ENCODE data around the gene CAPZA2. TPM values are rescaled to one million over a fixed set of nuclear protein-coding genes. Genes with fewer than 3 reads are reported as not detected.

The CAPZA2 gene
- total and polyA plus RNA-seq, 2 experiments from 2014 or later, result 49.1 to 106 TPM

DNA sequence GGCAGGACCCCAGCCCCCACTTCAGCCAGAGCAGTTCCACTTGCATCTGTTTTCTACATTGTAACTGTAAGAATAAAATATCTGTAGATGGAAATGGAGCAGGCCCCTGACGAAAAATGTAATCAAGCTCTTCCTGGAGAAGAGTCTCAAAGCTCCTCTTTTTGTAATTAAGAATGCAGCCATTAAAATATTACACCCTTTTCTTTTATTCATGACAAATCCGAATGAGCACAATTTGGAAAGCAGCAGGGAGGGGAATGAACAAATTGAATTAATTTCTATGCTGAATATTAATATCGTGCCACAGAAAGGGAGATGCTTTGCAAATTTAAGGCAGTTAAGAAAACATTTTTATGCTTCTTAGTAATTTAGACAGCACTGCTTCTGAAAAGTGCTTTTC, 24.8 kb upstream of the CAPZA2 start (continued):
- TF ChIP-seq, protein P1, sequence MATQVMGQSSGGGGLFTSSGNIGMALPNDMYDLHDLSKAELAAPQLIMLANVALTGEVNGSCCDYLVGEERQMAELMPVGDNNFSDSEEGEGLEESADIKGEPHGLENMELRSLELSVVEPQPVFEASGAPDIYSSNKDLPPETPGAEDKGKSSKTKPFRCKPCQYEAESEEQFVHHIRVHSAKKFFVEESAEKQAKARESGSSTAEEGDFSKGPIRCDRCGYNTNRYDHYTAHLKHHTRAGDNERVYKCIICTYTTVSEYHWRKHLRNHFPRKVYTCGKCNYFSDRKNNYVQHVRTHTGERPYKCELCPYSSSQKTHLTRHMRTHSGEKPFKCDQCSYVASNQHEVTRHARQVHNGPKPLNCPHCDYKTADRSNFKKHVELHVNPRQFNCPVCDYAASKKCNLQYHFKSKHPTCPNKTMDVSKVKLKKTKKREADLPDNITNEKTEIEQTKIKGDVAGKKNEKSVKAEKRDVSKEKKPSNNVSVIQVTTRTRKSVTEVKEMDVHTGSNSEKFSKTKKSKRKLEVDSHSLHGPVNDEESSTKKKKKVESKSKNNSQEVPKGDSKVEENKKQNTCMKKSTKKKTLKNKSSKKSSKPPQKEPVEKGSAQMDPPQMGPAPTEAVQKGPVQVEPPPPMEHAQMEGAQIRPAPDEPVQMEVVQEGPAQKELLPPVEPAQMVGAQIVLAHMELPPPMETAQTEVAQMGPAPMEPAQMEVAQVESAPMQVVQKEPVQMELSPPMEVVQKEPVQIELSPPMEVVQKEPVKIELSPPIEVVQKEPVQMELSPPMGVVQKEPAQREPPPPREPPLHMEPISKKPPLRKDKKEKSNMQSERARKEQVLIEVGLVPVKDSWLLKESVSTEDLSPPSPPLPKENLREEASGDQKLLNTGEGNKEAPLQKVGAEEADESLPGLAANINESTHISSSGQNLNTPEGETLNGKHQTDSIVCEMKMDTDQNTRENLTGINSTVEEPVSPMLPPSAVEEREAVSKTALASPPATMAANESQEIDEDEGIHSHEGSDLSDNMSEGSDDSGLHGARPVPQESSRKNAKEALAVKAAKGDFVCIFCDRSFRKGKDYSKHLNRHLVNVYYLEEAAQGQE (IDR thresholded peaks at IDR 0.05; ENCODE audit: unreplicated experiment), result no peak
- TF ChIP-seq POLR2AphosphoS5 (IDR thresholded peaks at IDR 0.05; ENCODE audit: low read depth) (no peak), EZH2 (IDR thresholded peaks at IDR 0.05; ENCODE audit: low read depth, unreplicated experiment) (no peak)

DNA sequence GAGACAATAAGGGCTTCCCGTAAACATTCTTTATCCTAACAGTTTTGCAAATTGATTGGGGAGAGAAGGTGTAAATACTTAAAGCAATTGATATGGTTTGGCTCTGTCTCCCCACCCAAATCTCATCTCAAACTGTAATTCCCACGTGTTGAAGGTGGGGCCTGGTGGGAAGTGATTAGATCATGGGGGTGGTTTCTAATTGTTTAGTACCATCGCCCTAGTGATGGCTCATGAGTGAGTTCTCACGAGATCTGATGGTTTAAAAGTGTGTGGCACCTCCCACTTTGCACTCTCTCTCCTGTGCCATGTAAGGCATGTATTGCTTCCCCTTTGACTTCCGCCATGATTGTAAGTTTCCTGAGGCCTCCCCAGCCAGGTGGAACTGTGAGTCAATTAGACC, 22.1 kb upstream of the CAPZA2 start:
- DNase-seq (ENCODE audit: low spot score), result no peak
- H3K4me3 Mint-ChIP-seq, result no peak overlapping the region
- no peaks in the 10 kb centered on the region for H3K9me3 Mint-ChIP-seq
- Histone ChIP-seq H2AFZ (peak overlapping the region; percentile 38; the same call in 1 of the 2 replicates), H3K4me3 (no peak overlapping the region), H3K27ac (ENCODE audit: low read depth) (no peak overlapping the region), H3K27me3 (ENCODE audit: insufficient read depth) (no peaks in the 10 kb centered on the region), H3F3A (replicated peaks; ENCODE audit: low read depth) (no peaks in the 10 kb centered on the region), H4K20me1 (replicated peaks; ENCODE audit: insufficient read depth) (no peaks in the 10 kb centered on the region), H3K79me2 (replicated peaks; ENCODE audit: insufficient read depth) (no peaks in the 10 kb centered on the region), H3K36me3 (ENCODE audit: insufficient read depth) (no peaks in the 10 kb centered on the region), H3K9me2 (ENCODE audit: insufficient read depth) (no peaks in the 10 kb centered on the region), H3K4me2 (no peak overlapping the region), H3K4me1 (ENCODE audit: insufficient read depth) (no peaks in the 10 kb centered on the region; the same call in 1 of the 2 replicates)
- TF ChIP-seq EZH2phosphoT487 (IDR thresholded peaks at IDR 0.05; ENCODE audit: unreplicated experiment) (no peak), JUNB (IDR thresholded peaks at IDR 0.05; ENCODE audit: unreplicated experiment) (no peak), EZH2 (IDR thresholded peaks at IDR 0.05; ENCODE audit: low read depth, unreplicated experiment) (no peak), NANOG (IDR thresholded peaks at IDR 0.05; ENCODE audit: borderline replicate concordance) (no peak), ZNF114 (CRISPR knock-in tag; IDR thresholded peaks at IDR 0.05) (no peak), CREB1 (CRISPR knock-in tag; IDR thresholded peaks at IDR 0.05; ENCODE audit: low read depth) (no peak), STAT1 (IDR thresholded peaks at IDR 0.05; ENCODE audit: unreplicated experiment) (no peak), ZNF331 (CRISPR knock-in tag; IDR thresholded peaks at IDR 0.05; ENCODE audit: low read depth) (no peak)
- TF ChIP-seq, protein P2, sequence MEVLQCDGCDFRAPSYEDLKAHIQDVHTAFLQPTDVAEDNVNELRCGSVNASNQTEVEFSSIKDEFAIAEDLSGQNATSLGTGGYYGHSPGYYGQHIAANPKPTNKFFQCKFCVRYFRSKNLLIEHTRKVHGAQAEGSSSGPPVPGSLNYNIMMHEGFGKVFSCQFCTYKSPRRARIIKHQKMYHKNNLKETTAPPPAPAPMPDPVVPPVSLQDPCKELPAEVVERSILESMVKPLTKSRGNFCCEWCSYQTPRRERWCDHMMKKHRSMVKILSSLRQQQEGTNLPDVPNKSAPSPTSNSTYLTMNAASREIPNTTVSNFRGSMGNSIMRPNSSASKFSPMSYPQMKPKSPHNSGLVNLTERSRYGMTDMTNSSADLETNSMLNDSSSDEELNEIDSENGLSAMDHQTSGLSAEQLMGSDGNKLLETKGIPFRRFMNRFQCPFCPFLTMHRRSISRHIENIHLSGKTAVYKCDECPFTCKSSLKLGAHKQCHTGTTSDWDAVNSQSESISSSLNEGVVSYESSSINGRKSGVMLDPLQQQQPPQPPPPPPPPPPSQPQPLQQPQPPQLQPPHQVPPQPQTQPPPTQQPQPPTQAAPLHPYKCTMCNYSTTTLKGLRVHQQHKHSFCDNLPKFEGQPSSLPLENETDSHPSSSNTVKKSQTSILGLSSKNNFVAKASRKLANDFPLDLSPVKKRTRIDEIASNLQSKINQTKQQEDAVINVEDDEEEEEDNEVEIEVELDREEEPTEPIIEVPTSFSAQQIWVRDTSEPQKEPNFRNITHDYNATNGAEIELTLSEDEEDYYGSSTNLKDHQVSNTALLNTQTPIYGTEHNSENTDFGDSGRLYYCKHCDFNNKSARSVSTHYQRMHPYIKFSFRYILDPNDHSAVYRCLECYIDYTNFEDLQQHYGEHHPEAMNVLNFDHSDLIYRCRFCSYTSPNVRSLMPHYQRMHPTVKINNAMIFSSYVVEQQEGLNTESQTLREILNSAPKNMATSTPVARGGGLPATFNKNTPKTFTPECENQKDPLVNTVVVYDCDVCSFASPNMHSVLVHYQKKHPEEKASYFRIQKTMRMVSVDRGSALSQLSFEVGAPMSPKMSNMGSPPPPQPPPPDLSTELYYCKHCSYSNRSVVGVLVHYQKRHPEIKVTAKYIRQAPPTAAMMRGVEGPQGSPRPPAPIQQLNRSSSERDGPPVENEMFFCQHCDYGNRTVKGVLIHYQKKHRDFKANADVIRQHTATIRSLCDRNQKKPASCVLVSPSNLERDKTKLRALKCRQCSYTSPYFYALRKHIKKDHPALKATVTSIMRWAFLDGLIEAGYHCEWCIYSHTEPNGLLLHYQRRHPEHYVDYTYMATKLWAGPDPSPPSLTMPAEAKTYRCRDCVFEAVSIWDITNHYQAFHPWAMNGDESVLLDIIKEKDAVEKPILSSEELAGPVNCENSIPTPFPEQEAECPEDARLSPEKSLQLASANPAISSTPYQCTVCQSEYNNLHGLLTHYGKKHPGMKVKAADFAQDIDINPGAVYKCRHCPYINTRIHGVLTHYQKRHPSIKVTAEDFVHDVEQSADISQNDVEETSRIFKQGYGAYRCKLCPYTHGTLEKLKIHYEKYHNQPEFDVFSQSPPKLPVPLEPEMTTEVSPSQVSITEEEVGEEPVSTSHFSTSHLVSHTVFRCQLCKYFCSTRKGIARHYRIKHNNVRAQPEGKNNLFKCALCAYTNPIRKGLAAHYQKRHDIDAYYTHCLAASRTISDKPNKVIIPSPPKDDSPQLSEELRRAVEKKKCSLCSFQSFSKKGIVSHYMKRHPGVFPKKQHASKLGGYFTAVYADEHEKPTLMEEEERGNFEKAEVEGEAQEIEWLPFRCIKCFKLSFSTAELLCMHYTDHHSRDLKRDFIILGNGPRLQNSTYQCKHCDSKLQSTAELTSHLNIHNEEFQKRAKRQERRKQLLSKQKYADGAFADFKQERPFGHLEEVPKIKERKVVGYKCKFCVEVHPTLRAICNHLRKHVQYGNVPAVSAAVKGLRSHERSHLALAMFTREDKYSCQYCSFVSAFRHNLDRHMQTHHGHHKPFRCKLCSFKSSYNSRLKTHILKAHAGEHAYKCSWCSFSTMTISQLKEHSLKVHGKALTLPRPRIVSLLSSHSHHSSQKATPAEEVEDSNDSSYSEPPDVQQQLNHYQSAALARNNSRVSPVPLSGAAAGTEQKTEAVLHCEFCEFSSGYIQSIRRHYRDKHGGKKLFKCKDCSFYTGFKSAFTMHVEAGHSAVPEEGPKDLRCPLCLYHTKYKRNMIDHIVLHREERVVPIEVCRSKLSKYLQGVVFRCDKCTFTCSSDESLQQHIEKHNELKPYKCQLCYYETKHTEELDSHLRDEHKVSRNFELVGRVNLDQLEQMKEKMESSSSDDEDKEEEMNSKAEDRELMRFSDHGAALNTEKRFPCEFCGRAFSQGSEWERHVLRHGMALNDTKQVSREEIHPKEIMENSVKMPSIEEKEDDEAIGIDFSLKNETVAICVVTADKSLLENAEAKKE (CRISPR knock-in tag; IDR thresholded peaks at IDR 0.05), result no peak
- H3K36me3 Mint-ChIP-seq (ENCODE audit: low read depth), result no peaks in the 10 kb centered on the region
- ATAC-seq, result no peak
- peaks cover 2% of the 10 kb centered on the region for H3K4me1 Mint-ChIP-seq
- no peaks in the 10 kb centered on the region for H3K27me3 Mint-ChIP-seq (ENCODE audit: insufficient read depth, low read depth, poor library complexity)
- no peak overlapping the region for H3K27ac Mint-ChIP-seq

Data from GM23338 (cell line).